ENCODE data around the gene SMTN.
"Not testable (repeated sequence)": the region's sequence is repeated elsewhere in the genome, so short reads cannot be mapped to it uniquely, and the experiment has no call there.

SMTN gene

GRCh38 chr22:31080848-31081649 lies at the start of gene SMTN:
SMTN (plus strand) TSS chr22:31081318; CDS start chr22:31083259, 1,941 bp downstream.
- FAIRE-seq, result peak; percentile 96
- peak; percentile 90 for DNase-seq (ENCODE audit: insufficient read length, low spot score)

DNA sequence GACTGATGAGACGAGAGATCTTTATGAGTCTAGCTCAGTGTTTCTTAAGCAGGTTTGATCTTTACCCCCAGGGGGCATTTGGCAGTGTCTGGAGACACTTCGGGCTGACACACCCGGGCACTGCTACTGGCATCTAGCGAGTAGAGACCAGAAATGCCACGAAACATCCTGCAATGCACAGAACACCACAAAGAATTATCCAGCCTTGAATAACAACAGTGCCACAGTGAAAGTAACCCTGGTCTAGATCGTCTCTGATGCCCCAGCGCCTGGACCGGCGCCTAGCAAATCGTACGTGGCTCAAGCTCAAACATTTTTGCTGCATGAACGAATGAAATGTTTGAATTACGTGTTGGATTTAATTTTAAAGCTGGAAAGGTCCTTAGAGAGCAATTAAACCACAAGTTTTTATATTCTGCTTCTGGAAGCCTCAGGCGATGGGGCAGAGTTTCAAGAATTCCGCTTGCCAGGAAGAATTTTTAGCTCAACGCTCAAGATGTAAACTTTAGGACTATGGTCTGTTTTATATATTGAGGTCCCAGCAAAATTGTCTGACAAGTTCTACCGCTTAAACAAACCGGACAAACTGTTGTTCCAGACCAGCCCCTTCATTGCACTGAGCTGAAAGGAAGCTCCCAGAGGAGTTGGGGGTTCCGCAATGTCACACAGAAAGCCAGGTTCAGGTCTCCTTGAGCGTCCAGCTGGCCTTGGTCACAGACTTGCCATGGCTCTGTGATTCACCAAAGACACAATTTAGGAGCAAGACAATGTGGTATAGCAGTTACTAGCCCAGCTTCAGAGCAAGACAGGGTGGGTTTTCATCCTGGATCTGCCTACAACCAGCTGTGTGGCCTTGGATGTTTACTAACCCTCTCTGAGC lies 44.2 kb upstream of the SMTN start:
- FAIRE-seq, result no peak
- DNase-seq (ENCODE audit: insufficient read length, low spot score), result no peak

DNA sequence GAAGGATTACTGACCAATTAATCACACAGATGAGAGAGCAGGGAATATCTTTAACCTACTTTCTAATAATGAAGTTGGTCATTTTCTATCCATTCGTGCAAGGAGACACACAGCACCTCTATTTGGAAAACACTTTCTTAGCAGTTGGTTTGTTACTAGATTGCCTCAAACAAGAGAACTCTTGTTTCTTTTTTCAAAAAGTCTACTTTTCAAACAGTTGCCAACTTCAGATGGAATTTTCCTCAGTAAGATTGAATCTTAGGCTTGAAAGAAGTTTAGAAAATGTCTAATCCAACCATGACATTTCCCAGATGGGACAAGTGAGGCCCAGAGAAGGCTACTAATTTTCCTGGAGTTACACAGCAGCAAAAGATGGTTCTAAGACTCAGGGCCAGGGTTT lies 42.4 kb upstream of the SMTN start:
- no peak for FAIRE-seq
- no peak for DNase-seq (ENCODE audit: insufficient read length, low spot score)

- FAIRE-seq (no peak), DNase-seq (ENCODE audit: insufficient read length, low spot score) (no peak)
Measured at GRCh38 chr22:31039393-31039792, 41.7 kb upstream of the SMTN start.

DNA sequence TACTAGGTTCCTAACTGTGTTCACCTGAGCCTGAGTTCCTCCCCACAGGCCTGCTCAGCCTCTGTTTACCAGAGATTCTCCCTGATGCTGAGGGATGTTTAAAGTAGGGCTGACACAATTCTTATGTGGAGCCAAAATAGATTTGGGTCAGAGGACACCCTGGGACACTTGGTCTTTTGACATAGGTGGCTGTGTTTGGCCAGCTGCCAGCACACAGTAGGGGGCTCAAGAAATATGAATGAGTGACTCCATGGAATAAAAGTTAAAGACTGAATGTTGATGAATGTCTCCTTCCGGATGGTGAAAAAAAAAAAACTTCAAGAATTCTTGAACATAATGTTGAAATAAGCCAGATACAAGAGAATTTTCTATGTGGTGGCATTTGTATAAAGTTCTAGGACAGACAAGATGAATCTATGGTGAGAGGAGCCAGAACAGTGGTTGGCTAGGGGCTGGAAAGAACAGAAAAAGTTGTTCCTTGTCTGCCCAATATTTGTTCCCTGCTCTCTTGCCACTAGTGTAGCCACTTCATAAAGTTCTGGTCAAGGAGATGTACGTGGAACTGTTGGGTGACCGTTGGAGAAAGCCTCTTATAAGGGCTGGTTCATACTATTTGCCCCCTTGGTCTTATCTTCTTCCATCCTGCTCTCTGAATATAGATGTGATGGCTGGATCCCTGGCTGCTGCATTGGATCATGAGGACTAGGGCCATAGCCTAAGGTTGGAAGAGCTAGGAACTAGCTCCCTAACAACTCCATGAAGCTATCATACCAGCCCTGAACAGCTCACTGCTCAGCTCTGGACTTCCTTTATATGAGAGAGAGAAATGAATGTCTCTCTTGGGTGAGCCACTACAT lies 40.3 kb upstream of the SMTN start:
- DNase-seq (ENCODE audit: insufficient read length, low spot score) (no peak), FAIRE-seq (no peak)

- DNase-seq (ENCODE audit: insufficient read length, low spot score) (no peak), FAIRE-seq (no peak)
Measured at GRCh38 chr22:31044262-31044861, 36.8 kb upstream of the SMTN start.

DNA sequence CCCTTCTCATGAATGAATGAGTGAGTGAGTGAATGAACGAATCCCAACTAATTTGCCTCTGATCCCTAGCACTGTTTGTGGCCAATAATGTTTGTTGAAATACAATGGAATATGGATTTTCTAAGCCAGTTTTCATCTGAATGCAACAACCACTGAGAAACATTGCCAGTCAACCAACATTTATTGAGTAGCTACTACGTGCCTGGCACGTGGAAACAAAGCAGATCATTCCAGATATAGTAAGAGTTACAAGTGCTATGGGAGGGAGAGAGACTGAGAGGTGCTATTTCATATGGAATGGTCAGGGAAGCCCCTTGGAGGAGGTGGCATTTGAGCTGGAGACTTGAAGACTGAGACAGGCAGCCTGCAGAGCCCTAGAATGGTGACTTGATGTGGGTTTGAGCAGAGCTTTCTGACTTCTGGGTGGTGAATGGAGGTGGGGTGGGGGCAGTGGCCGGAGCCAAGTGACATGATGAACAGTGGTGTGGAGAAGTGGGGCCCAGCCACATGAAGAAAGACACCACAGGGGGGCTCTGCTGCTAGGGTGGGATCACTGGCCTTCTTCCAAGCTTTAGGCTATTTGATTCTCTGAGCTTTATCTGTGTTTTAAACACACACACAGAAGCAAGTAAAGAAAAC lies 35.1 kb upstream of the SMTN start:
- no peak for DNase-seq (ENCODE audit: insufficient read length, low spot score)
- FAIRE-seq, result no peak

- DNase-seq (ENCODE audit: insufficient read length, low spot score) (no peak), FAIRE-seq (no peak)
Measured at GRCh38 chr22:31046539-31047226, 34.4 kb upstream of the SMTN start.

DNA sequence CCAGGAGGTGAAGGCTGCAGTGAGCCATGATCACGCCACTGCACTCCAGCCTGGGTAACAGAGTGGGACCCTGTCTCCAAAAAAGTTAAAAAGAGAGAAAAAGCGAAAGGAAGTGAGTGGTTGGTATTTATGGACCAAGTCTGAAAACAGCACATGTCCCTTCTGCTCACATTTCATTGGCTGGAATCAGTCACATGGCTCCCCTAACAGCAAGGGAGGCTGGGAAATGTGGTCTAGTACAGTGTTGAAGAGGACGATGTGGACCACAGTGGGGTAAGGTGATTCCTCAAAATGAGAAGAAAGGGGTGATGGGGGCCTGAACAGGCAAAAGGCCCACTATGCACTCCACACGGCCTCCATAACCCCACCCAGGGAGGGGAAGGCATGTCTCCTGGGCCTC lies 32.5 kb upstream of the SMTN start:
- no peak for FAIRE-seq
- DNase-seq (ENCODE audit: insufficient read length, low spot score), result no peak

DNA sequence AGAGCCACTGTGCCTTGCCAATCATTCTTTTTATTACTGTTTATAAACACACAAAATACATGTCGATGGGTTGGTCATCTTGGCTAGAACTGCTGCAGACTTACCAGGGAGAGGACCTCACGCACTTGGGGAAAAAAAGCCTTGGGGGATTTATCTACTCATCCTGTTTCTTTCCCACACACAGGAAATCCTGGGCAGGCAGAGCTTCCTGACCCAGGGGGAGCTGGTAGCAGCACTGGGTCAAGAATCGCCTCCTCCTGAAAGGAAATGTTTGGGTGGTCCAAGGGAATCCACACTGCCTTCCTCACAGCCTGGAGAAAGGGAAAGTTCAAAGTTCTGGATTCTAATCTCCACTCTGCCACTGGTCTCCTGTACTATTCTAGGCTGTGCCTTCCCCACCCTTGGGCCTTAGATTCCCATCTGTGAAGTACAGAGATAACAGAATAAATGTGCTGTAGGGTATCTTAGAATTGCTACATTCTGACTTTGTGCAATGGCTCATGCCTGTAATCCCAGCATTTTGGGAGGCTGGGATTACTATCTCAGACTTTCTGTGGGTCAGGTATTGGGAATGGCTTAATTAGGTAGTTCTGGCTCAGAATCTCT lies 31.2 kb upstream of the SMTN start:
- FAIRE-seq, result no peak

GRCh38 chr22:31055117-31055634 lies 25.9 kb upstream of the SMTN start:
- DNase-seq (ENCODE audit: insufficient read length, low spot score) (no peak), FAIRE-seq (no peak)

More for the DNA sequence above, 31.2 kb upstream of the SMTN start:
- no peak for DNase-seq (ENCODE audit: insufficient read length, low spot score)

- FAIRE-seq (no peak), DNase-seq (ENCODE audit: insufficient read length, low spot score) (no peak)
Measured at GRCh38 chr22:31055635-31056159, 25.4 kb upstream of the SMTN start.

GRCh38 chr22:31056986-31057599 lies 24.0 kb upstream of the SMTN start:
- DNase-seq (ENCODE audit: insufficient read length, low spot score), result no peak
- FAIRE-seq, result no peak

DNA sequence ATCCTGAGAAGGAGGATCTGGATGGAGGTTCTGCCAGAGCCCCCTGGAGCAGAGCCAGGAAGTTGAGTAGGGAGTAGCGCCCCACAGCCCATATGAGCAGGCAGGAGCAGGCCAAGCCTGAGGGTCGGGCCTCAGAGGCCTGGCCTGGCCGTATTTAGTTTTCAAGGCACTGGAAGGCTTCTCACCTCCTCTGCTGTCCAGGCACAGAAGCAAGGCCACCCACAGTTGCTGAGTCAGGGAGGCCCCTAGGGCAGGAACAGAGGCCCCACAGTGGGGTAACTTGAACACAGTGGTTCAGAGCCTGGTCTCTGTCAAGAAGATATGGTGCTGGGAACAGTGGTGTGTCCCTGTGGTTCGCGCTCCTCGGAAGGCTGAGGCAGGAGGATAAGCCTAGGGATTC lies 21.5 kb upstream of the SMTN start:
- DNase-seq (ENCODE audit: insufficient read length, low spot score); FAIRE-seq: not testable (repeated sequence)

DNA sequence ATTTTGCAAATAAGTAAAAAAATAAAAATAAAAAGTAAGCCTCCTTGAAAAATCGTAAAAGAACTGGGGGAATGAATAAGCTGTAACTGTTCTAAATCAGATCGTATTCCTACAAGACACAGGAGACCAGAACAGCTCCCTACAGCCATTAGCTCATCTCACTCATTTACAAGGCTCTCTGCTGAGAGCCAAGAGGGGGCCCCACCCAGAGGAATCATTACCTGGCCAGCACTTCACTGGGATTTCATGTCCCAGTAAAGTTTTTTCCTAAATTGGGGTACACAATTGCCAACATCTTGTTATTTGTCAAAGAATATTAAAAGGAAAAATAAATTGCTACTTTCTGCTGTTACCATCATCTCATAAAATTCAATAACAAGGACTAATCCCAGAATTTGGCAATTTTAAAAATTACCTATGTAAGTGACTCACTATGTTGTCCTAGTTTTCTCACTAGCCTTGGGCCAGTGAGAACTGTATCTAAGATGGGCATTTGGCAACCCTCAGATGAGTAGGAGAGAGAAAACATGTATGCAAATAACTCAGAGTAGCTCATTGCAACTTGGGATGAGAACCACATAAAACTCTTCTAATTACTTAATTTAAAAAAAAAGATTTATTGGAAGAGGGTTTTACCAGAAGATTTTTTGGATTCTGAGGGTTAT lies 18.4 kb upstream of the SMTN start:
- no peak for DNase-seq (ENCODE audit: insufficient read length, low spot score)

DNA sequence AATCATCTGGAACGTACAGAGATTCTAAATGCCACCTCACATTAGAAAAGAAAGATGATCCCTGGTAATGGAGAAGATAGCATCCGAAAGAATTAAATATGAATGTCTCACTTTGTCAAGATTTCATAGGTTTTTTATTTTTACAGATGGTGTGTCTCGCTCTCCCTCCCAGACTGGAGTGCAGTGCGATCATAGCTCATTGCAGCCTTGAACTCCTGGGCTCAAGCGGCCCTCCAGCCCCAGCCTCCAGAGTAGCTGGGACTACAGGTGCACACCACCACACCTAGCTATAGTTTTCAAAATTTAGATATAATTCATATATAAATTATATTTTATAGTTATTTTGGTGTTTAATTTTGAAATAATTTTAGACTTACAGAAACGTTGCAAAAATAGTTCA lies 16.7 kb upstream of the SMTN start:
- FAIRE-seq (no peak), DNase-seq (ENCODE audit: insufficient read length, low spot score) (no peak)

More for the DNA sequence above, 18.4 kb upstream of the SMTN start:
- no peak for FAIRE-seq

- DNase-seq (ENCODE audit: insufficient read length, low spot score) (no peak), FAIRE-seq (no peak)
Measured at GRCh38 chr22:31068970-31069369, 12.1 kb upstream of the SMTN start.
